Fibroblast of the aortic adventitia (primary cell): Measurements from ENCODE around the gene WDR46. TPM values are rescaled to one million over a fixed set of nuclear protein-coding genes. Genes with fewer than 3 reads are reported as not detected.
A peak's percentile ranks its signal among the peaks of the same experiment; 100 is the strongest.
"Not testable (repeated sequence)": the region's sequence is repeated elsewhere in the genome, so short reads cannot be mapped to it uniquely, and the experiment has no call there.

Experiments
- DNase-seq: peaks from one replicate; pipeline ENCODE4 v3.0.0-alpha.2; 2010; ENCODE audit warnings: low read depth
- H3K4me3 ChIP-seq: 2 replicates; pipeline ENCODE4 v1.5.1; 2011; ENCODE audit warnings: low read depth, mild to moderate bottlenecking, control low read depth, low read length, moderate library complexity
- total RNA-seq: library from RNA; depleted of rRNA; stranded (reverse); fragments of >200 nt; gene quantifications from 2 replicates; pipeline ENCODE4 v1.2.3, GENCODE V29; 2012; ENCODE audit warnings: low replicate concordance
- TF ChIP-seq, protein P1 (sequence below): IDR thresholded peaks from 2 replicates; pipeline ENCODE4 v1.5.1; 2011; ENCODE audit warnings: mild to moderate bottlenecking, low read length, control low read depth, inconsistent platforms; ENCODE audit not compliant: insufficient read depth

Gene WDR46
- total RNA-seq, 1 donor: 85.0 TPM

DNA sequence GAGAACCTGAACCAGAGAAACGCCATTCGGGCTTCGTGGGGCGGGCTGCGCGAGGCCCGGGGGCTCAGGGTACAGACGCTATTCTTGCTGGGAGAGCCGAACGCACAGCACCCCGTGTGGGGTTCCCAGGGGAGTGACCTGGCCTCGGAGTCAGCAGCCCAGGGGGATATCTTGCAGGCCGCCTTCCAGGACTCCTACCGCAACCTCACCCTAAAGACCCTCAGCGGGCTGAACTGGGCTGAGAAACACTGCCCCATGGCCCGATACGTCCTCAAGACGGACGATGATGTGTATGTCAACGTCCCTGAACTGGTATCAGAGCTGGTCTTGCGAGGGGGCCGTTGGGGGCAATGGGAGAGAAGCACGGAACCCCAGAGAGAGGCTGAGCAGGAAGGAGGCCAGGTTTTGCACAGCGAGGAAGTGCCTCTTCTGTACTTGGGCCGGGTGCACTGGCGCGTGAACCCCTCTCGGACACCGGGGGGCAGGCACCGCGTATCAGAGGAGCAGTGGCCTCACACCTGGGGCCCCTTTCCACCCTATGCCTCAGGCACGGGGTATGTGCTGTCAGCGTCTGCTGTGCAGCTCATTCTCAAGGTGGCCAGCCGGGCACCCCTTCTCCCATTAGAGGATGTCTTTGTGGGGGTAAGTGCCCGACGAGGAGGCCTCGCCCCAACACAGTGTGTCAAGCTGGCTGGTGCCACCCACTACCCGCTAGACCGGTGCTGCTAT lies 11.2 kb downstream of the WDR46 start:
- DNase-seq: no peak
- TF ChIP-seq, protein P1, sequence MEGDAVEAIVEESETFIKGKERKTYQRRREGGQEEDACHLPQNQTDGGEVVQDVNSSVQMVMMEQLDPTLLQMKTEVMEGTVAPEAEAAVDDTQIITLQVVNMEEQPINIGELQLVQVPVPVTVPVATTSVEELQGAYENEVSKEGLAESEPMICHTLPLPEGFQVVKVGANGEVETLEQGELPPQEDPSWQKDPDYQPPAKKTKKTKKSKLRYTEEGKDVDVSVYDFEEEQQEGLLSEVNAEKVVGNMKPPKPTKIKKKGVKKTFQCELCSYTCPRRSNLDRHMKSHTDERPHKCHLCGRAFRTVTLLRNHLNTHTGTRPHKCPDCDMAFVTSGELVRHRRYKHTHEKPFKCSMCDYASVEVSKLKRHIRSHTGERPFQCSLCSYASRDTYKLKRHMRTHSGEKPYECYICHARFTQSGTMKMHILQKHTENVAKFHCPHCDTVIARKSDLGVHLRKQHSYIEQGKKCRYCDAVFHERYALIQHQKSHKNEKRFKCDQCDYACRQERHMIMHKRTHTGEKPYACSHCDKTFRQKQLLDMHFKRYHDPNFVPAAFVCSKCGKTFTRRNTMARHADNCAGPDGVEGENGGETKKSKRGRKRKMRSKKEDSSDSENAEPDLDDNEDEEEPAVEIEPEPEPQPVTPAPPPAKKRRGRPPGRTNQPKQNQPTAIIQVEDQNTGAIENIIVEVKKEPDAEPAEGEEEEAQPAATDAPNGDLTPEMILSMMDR: no peak
- H3K4me3 ChIP-seq: peak overlapping the region; percentile 53

GRCh38 chr6:33276864-33277662 lies 12.0 kb downstream of the WDR46 start, which contains the start of gene B3GALT4:
Gene B3GALT4 (plus strand): TSS chr6:33277123. CDS start chr6:33277420, 297 bp downstream.
- TF ChIP-seq, protein P1: peak; percentile 47
- H3K4me3 ChIP-seq: peak within 1 kb of the TSS; percentile 53
- peak; percentile 54 for DNase-seq

DNA sequence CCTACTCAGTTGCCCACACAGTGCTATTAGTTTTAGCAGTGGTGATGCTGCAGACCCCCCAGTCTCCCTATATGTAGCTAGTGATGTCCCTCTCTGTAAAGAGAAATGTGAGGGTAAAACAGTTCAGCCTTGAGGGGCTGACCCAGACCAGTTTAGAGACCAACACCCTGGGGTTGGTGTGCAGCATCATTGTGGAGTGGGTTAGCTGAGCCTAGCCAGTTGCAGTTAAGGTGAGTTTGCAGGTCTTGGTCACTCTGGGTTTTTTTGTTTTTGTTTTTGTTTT lies 12.5 kb downstream of the WDR46 start:
- DNase-seq: no peak
- peak overlapping the region; percentile 53 for H3K4me3 ChIP-seq
- TF ChIP-seq, protein P1: no peak

GRCh38 chr6:33275795-33276580 lies 13.1 kb downstream of the WDR46 start:
- H3K4me3 ChIP-seq: peak overlapping the region; percentile 53
- not testable (repeated sequence) for DNase-seq

DNA sequence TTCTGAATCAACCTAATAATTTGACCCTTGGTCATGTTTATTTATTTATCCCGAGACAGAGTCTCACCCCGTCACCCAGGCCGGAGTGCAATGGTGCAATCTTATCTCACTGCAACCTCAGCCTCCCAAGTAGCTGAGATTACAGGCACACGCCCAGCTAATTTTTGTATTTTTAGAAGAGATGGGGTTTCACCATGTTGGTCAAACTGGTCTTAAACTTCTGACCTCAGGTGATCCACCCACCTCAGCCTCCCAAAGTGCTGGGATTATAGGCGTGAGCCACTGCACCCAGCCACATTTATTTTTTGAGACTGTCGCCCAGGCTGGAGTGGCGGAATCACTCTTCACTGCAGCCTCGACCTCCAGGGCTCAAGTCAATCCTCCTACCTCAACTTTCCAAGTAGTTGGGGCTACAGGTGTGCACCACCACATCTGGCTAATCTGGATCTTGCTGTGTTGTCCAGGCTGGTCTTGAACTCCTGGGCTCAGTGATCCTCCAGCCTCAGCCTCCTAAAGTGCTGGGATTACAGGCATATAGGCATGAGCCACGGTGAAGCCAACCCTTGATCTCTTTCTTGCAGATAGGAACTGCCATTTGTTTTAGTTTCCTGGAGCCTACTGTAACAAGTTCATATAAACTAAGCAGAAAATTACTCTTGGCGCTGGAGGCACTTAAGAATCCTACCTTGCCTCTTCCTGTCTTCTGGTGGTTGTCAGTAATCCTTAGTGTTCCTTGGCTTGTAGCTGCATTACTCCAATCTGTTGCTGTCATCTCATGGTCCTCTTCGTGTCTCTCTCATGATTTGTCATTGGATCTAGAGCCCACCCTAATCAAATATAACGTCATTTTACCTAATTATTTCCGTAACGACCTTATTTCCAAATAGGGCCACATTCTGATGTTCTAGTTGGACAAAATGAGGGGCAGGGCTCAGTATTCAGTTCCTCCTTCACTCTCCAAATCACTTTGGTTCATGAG lies 14.8 kb downstream of the WDR46 start:
- TF ChIP-seq, protein P1: no peak
- H3K4me3 ChIP-seq: peak overlapping the region; percentile 99
- DNase-seq: no peak

DNA sequence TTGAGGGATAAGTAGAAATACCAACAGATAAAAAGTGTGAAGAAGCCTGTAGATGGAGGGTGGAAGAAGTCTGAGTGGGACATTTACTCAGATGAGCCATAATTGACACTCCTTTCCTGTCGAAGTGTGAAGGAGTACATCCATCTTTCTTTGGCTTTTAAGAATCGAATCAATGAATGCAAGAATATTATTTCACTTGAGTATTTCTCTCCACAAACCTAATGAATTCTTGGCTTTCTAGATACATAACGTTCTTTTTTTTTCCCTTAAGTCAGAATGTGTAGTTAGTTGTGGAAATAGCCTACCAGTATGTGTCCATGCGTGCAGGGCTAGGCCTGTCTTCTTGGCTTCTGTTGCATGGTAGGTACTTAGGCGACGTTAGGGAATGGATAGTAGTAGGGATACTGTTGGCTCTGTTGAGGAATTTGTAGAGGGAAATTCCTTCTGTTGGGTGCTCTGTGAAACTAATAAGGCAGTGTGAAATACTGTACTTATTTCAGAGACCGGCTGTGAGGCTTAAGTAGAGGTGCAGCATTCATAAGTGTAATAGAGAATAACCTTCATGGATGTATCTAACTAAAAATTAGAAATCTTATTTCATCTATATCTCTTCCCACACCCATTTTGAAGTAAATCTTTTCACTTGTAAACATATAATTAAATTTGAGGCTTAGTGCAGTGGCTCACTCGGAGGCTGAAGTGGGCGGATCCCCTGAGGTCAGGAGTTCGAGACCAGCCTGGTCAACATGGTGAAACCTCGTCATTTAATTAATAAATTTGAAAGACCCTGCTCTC lies 15.7 kb downstream of the WDR46 start:
- TF ChIP-seq, protein P1: no peak
- peak overlapping the region; percentile 99 for H3K4me3 ChIP-seq
- no peak for DNase-seq
